RWPE1 (cell line): Measurements from ENCODE around the gene MACC1.

Source experiments
- CTCF ChIA-PET: fragments of 350-600 bp; sonication (Branson Sonifier 250); formaldehyde crosslinking; extraction: SDS; loops from one replicate; lab custom pipeline; 2021; lab: Yijun Ruan, JAX
- POLR2A ChIA-PET: fragments of 400-600 bp; formaldehyde crosslinking; extraction: SDS; loops from one replicate; lab custom pipeline; 2020; ENCODE audit warnings: antibody characterized with exemption; ENCODE audit not compliant: low non-redundant PET; lab: Yijun Ruan, JAX
- DNase-seq: peaks from one replicate; pipeline ENCODE4 v3.0.0; 2012; ENCODE audit warnings: low spot score
- H3K27ac ChIP-seq: fragments of 450-650 bp; 2 replicates; pipeline ENCODE4 v1.5.1; 2017
- TF ChIP-seq, protein P1 (sequence below): fragments of 450-650 bp; conservative IDR thresholded peaks from 2 replicates; pipeline ENCODE4 v1.5.1; 2017; ENCODE audit warnings: low read depth, mild to moderate bottlenecking

Gene MACC1

DNA sequence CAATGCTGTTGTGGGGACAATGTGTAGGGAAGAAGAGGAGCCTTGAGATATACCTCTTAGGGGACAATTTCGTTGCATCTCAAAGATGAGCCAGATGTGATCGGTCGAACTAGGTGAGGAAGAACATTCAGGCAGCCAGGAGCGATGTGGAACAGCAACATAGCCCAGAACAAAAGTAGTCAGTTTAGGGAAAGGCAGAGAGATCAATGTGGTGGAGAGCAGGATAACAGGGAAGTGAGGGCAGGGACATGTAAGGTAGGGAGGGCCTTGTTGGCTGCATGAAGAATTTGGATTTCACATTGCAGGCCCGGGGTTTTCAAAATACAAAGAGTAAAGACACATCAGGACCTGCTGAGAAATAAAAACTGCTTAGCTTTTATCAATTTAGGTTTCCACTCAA, 29.1 kb upstream of the MACC1 start:
- H3K27ac ChIP-seq, result no peak overlapping the region
- TF ChIP-seq, protein P1, sequence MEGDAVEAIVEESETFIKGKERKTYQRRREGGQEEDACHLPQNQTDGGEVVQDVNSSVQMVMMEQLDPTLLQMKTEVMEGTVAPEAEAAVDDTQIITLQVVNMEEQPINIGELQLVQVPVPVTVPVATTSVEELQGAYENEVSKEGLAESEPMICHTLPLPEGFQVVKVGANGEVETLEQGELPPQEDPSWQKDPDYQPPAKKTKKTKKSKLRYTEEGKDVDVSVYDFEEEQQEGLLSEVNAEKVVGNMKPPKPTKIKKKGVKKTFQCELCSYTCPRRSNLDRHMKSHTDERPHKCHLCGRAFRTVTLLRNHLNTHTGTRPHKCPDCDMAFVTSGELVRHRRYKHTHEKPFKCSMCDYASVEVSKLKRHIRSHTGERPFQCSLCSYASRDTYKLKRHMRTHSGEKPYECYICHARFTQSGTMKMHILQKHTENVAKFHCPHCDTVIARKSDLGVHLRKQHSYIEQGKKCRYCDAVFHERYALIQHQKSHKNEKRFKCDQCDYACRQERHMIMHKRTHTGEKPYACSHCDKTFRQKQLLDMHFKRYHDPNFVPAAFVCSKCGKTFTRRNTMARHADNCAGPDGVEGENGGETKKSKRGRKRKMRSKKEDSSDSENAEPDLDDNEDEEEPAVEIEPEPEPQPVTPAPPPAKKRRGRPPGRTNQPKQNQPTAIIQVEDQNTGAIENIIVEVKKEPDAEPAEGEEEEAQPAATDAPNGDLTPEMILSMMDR, result no peak
- ChIA-PET CTCF (no interaction called here), POLR2A (no interaction called here)
- no peak for DNase-seq

DNA sequence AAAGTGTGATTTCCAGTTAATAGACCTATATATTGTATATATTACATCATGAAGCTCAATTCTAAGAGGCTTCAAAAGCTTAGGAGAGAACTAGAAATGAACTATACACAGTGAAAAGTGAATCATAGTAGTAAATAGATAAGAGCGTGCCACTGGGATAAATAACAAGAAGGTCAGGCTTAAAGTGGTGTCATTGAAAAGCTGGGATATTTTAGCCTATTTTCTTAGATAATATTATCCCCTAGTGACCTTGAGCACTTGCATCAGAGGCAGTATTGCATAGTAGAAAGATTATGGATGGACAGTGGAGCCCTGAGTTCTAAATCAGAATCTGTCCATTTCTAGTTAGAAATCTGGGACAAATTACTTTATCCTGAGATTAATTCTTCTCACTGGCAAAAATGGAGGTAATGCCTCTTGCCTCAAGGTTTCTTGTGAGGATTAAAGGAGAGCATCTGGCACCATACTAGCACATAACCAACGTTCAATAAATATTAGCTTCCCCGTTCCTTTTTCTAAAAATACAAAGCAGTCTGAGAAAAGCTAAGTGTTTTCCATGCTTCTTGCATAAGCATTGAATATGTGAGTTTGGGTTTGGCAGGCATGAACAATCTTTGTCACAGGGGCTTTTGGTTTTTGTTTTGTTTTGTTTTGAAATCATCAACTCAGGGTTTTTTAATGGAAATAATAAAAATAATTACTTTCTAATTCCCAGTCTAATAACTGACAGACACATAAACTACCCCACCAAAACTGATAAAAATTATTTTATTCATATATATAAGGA, 27.3 kb upstream of the MACC1 start:
- ChIA-PET CTCF (interaction anchor here (0.8 kb wide), 1 partner anchor 9 kb away, joined by 3 read pairs; no protein-coding TSS in a partner anchor), POLR2A (no interaction called here)

DNA sequence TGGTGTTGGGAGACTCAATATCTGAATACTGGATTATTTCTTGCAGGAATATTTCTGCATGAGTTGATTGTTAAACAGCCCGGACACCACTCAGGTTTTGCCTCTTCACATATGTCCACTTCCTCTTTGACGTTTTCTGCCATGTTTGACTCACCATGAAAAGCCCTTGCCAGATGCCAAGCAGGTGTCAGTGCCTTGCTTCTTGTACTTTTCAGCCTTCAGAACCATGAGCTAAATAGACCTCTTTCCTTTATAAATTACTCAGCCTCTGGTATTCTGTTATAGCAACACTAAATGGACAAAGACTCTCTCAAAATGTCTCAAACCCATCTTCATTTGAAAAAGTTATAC, 24.7 kb upstream of the MACC1 start:
- TF ChIP-seq, protein P1, result no peak
- H3K27ac ChIP-seq, result peak overlapping the region; percentile 19; the same call in 1 of the 2 replicates
- CTCF ChIA-PET, result no interaction called here
- DNase-seq, result no peak
- POLR2A ChIA-PET, result no interaction called here

More for the DNA sequence above, 27.3 kb upstream of the MACC1 start:
- H3K27ac ChIP-seq, result no peak overlapping the region
- no peak for DNase-seq
- TF ChIP-seq, protein P1, result no peak

DNA sequence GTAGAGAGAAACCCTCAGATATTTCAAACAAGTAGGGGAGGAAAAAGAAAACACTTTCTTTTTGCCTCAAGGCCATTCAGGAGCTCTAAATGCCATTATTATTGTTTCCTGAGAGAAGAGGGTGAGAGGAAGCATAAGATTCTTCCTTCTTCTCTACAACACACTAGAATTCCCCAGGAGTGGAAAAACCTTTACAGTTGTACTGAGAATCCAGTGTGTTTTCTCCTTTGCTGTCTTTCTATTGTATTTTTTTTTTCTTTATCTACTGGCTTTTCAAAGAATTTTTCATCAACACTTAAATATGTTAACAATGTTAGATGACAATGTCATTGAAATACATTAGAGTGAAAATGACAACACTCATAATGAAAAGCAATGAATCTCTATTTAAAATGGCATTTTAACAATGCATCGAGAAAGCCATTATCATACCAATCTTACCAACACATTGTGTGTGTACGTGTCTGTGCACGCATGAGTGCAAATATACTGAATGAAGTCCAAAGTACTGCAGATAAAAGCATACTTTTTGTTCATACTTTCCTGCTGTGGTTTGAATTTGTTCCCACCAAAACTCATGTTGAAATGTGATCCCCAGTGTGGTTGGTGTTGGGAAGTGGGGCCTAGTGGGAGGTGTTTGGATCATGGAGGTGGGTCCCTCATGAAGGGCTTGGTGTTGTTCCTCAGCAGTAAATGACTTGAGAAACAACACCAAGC, 24.2 kb upstream of the MACC1 start:
- DNase-seq, result peak; percentile 43
- H3K27ac ChIP-seq, result peak overlapping the region; percentile 19; the same call in 1 of the 2 replicates
- ChIA-PET CTCF (no interaction called here), POLR2A (no interaction called here)
- TF ChIP-seq, protein P1, result no peak

DNA sequence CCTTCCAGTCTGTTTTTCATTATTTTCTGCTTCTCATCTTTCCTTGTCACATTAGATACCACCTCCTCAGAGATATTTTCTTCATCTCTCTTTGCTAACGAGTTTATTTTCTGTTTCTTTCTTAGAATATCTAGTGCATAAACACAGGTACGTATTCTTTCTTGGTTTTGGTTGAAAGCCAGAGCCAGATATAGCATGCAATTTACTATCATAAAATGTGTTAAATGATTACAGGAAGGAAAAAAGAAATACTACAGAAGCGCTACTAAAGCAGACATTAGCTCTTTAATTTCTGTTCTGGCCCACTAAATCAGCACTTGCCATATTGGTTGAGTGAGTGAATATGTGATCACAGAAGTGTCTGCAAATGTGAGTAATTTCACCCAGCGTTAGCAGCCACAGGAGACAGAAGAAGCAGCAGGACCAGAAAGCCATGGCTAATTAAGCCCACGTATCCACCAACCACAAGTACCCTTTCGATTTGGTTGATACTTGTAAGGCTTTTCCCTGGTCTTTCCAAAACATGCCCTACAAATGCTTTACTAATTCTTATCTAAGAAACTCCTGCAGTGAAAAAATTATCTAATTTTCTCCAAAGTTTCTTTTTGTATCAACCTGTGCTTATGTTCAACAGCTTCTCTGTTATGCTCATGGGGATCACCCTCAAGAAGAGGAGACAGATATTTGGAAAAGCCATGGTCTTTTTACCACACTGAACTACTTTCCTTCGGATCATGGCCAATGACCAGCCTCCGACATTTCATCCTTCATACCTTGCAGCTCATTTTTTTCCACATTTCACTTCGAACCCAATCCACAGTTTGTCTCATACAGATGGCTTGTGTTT, 23.1 kb upstream of the MACC1 start:
- CTCF ChIA-PET, result no interaction called here
- TF ChIP-seq, protein P1, result no peak
- DNase-seq, result no peak
- no peak overlapping the region for H3K27ac ChIP-seq
- POLR2A ChIA-PET, result no interaction called here

DNA sequence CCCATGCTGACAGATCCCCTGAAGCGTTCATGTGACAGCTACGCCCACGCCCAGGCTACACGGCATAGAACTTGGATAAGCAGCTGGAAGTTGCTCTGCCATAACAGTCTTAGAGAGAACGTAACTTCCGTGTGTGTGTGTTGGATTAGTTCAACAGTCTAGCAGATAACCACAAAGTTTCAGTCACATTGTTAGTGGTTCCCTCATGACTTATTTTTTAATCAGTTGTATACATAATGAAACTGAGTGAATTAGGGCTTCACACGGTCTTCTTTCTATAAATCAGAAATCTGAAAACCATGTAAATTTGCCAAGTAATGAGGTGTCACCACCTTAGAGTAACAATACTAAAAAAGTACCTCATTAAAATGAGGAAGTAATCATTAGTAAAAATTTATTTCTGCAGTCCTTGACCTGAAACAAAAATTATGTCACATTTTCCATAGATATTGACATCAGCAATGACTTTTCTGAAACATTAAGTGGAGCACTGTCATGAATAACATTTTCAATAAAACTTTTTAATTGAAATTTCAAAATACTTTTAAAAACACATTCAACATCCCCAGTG, 21.7 kb upstream of the MACC1 start:
- ChIA-PET POLR2A (no interaction called here), CTCF (no interaction called here)
- H3K27ac ChIP-seq, result no peak overlapping the region
- DNase-seq, result no peak
- TF ChIP-seq, protein P1, result no peak
